HG03097 (cell line): ENCODE measurements around the gene RUNX1.
"Not testable (repeated sequence)": the region's sequence is repeated elsewhere in the genome, so short reads cannot be mapped to it uniquely, and the experiment has no call there.

Experiments used
- ATAC-seq: cut with Tn5 transposase; IDR thresholded peaks from one replicate; pipeline ENCODE4 v1.9.1; 2021; ENCODE audit not compliant: unreplicated experiment, low FRiP score

RUNX1 gene

DNA sequence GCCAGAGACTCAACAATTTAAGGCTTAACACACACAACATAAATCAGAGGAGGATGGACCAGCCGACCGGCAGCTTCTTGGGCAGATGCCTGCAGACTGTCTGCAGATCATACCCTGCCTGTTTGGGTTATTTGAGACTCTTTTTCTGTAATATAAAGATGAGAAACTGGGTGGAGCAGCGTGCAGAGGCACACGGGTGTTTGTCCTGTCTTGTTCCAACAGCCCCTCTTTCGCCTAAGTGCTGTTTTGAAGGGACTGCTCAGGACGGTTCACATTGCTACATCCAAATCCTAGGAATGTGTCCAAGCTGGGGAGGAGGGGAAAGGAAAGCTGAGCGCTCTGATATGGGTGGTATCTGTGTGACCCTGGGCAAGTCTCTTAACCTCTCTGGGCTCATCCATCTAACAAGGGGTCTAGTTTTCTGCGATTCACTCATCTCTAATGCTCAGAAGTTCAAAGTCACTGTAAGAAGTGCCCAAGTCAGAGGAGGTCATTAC lies 230.4 kb downstream of the RUNX1 start:
- ATAC-seq = no peak

DNA sequence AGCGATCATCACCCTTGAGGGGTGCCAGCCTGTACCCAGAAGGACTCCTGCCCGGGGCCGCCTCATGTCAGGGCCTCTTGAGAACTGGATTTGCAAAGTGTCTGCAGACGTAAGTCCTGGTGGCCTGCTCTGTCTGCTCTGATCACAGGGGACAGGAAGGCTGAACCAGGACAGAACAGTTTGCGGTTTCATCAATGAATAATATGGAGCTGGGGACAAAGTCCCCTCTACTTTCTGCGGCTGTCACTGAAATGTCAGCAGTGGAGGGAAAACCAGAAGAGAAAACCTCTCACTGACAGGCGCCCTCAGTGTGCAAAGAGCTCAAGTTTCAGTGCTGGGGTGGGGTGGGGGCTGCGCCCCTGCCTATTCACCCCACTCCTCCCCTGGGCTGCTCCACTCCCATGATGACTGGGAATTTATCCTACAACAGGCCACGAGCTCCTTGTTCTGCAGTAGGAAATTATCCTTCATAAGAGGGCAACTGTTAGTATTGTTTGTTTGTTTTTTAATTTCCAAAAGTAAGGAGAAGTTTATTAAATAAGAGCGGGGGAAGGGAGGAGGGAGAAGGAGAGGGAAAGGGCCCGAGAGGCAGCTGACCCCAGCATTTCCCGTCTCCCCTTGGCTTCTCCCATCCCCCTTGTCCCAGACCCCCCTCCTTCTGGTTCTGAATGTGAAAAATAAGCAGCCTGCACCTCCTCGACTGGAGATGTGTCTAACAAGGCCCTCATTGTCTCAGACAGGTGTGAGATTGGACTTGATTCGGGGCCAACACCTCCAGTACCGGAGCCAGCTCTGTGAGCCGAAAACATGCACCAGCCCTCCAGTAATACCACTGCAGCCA lies 231.1 kb downstream of the RUNX1 start:
- ATAC-seq = no peak

DNA sequence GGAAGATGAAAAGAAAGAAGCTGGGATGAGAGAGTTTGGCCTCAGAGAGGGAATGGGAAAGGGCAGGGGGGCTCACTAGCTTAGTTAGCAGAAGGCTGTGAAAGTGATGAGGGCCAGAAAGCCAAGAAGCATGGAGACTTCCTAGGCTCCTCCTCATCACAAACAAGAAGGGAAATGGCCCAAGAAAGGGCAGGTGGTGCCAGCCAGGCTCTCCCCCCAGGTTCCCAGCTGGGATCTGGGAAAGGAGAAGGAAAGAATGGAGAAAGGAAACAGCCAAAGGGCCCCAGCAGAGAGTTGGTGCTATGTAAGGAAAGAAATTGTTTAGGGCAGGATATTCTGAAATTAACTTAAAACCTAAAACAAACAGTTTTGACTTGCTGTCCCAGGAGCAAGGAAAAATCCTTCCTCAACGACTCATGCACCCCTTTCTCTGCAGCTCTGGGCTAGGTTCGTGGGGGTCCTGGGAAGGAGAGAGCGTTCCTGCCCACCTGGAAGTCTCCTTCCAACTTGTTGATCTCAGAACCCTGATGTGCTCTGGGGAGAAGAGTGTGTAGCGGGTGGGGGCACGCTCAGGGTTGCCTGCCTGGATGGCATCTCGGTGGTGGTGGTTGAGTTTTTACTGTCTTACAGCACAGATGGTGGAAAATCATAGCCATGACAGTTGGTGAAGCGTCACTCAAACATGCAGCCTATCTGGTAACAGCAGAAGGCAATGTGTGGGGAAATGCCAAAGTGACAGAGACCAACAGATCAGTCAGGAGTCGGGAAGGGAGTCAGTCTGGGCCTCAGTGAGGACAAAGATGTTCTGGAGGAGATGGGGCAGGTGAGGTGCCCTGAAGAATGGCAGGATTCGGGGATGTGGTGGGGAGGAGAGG lies 233.0 kb downstream of the RUNX1 start:
- ATAC-seq = no peak

DNA sequence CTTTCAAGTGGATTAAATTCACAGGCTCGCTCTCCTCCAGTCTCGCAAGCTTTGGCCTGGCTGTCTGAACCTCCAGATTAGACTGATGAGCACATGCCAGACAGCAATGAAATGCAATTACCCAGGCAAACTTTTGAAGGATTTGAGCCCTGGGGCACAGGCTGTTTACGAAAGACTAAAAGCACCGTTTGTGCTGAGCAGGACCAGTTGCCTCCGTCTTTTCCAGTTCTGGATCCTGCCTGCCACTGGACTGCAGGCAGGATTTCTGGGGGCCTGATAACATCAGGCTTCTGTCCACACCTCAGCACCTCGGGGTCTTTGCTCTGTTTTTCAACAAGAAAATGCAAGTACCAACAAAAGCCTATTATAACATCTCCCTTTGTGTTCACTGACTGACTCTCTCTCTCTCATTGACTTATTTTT lies 234.6 kb downstream of the RUNX1 start:
- no peak for ATAC-seq

DNA sequence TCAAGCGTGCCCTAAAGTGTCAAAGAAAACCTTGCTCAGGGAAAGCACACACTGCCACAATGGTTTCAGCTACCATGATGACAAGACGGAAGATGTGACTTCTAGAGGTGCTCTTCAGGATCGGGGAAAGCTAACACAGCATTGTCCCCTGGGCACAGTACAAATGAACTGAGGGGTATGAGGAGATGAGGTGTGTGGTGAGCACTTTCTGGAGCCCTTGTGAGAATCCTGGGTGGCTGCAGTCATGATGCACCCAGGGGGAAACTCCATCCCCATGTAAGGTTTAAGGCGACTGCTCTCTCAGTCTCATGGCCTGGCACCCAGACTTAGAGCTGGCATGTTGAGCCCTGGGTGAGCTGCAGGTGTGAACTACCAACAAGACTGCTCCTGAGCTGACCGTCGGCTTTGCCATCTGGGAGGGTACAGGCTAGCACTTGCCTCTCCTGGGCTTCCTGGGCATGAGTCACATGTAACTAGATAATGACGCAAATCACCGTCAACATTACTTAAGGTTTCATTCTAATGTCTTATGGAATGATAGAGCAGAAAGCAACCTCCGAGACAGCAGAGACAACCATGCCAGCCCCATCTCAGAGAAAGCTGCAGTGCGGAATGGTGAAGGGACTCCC lies 235.7 kb downstream of the RUNX1 start:
- no peak for ATAC-seq

DNA sequence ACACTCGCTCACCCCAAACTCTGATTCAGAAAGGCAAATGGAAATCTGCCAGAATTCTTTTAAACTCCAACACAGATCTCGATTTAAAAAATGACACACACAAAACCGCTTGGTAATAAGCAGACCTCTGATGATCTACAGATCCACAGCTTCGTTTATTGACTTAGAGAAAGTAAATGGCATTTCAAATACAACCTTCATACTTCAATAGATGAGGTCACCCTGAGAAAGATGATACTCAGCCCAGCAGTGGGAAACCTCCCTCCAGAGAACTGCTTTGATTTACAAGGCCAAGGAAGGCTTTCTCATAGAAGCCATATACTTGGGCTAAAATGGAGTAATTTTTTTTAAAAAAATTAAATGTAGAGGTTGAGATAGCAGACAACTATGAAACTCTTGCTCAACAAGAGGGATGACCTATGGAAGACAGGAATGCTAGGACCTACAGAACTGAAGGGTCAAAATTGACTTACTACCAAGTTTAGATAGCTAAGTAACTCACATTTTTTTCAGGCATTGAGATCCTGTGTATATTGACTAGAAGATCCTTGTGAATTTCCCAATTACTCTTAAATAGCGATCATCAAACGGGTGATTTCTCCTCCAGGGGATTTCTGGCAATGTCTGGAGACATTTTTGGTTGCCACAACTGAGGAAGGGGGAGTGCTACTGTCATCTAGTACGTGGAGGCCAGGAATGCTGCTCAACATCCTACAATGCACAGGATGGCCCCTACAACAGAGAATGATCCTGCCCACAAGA lies 236.4 kb downstream of the RUNX1 start:
- ATAC-seq = no peak

DNA sequence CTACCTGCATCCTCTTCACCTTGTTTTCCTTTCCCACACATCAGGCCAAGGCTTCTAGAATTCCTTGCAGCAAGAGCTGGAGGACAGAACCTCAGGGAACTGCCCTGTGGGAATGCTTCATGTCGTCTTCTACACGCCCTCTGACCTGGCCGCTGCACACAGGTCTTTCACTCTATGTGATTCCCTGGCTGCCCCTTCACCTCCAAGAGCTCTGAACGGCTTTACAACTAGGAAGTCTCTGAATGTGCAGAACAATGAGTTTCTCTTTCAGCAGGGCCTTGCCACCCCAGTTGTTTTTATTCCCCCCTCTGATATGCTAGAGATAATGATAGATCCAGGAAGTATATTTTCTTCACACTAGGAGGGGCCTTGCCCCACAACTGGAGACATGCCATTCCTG lies 237.7 kb downstream of the RUNX1 start:
- no peak for ATAC-seq

DNA sequence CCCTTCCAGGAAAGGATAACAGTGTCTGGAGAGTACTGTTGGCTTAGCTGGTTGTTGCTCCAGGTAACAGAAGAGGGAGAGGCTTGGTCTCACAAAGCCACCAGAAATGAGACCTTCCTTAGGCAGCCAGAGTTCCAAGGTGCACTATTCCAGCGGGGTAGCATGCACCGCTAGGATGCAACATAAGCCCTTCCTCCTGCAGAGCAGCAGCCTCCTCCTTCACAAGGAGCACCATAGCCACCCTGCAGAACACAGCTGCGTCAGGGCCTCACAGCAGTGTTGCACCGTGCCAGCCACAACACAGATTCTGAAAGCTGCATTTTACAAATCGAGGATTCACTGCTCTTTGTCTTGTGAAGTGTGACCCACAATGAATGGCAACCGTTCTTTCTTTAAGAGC lies 238.3 kb downstream of the RUNX1 start:
- no peak for ATAC-seq

DNA sequence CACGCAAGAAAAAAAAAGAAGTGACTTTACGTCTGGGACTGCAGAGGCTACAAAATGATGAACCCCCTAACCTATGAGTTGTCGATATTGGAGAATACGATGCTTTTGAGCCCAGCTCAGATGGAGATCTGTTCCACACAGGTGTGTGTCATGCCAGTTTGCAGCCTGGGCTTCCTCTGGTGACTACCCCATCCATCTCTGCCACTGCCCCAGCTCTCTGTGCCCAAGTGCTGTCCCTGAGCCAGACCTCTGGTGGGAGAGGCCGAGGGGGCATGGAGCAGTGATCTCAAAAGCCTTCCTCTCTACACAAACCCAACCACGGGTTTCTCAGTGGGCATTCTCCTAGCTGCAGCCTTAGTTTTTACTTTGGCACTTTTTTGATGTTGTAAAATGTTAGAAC lies 239.3 kb downstream of the RUNX1 start:
- no peak for ATAC-seq

DNA sequence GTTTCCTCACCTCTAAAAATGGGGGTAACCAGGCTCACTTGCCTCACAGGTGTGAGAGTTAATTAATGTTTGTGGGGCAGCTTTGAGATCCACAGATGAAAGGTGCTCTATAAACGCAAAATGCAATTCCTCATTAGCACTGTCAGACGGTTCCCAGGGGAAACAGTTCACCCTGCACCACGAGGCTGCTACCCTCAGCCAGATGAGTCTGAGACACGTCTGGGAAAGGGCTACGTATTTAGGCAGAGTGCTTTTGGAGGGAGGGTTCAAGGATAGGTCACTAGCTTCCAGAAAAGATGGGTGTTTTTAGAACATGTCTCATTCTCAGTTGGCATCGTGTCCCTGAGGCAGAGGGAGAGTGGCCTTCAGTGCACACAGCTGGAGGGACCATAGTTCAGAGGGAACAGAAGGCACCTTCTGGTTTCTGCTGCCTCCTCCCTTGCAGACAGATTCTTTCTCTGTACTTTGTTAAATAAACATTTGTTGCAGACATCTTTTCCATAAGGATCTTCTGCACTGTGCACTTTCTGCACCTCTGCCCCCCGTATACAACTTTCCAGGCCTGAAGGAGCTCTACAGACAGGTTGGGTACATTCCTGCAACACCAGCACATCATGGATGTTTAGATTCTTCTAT lies 240.4 kb downstream of the RUNX1 start:
- ATAC-seq = no peak

DNA sequence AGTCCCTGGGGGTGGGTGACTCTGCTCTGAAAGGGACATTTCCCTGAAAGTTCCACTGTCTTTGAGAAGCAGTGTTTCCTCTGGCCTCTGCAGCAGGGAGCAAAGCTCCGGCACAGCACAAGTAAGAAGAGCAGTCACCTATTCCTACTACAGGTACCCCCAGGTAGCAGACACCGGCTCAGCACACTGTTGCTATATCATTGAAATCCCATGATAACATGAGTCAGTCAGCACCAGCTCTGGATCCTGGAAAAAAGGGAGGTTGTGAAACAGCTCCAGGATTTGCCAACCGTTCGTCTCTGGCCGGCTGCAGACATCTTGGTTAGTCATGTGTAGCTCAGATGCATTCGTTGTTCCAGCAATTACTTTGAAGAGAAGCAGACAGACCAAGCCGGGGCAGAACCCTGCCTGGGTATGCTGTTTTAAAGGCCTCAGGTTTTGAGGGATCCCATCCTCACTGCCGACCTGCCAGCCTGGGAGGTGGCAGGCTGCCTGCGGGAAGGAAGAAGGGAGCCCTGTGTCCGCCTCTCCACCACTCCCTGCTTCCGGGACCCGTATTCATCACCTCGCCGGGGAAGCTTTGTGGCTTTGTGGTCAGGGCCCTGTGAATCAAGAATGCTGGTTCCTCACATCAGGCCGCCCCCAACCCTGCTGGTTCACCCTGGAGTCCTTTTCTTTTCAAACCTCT lies 241.1 kb downstream of the RUNX1 start:
- ATAC-seq = no peak

DNA sequence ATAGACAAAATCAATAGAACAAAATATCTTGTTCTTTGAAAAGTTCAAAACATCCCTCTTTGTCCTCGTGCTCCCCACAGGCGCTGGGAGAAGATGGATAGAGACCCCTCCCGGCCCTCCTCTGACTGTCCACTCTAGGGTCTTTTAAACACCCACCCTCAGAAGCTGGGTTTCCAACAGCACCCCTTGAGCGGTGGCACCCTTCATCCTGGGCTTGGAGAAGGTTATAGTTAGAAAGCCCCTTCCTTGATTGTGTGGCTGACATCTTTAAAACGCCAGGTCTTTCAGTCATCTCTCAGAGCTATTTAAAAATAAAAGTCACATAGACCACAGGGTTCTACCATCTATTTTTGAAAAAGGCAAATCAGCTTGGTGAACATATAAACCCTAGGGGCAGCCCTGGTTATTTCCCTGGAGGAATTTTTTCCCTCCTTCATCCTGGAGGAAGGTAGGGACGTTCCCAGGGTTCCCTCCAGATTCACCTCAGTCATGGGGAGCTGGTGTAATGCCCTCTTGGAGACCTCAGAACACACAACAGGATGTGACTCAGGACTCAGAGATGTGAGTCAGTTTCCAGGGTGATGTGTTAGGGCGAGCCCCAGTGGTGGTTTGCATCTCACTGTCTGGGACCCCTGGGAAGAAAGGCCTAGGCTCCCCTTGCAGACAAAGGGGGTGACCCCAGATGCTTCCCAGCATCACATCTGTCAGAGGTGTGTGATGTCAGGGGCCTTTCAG lies 241.8 kb downstream of the RUNX1 start:
- no peak for ATAC-seq

DNA sequence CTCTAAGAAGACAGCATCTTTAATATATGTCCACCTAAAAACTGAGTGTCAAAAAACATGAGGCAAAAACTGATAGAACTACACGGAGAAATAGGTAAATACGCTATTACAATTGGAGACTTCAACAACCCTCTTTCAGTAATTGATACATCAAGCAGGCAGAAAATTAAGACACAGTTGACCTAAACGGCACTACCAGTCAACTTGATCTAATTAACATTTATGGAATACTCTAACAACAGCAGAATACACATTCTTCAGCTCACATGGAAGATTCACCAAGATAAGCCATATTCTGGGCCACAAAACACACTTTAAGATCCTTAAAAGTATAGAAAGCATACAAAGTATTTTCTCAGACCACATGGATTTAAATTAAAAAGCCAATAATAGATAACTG lies 242.7 kb downstream of the RUNX1 start:
- no peak for ATAC-seq

DNA sequence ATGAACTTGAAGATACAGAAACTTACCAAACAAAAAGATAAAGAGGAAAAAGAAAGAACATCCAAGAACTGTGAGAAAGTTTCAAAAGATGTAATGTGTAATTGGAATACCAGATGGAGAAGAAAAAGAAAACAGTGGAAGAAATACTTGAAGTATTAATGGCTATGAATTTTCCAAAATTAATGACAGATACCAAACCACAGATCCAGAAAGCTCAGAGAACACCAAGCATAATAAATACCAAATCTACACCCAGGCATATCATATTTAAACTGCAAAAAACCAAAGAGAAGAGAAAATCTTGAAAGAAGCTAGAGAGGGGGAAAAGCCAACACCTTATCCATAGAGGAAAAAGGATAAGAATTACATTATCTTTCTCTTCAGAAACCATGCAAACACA lies 243.9 kb downstream of the RUNX1 start:
- ATAC-seq = no peak

DNA sequence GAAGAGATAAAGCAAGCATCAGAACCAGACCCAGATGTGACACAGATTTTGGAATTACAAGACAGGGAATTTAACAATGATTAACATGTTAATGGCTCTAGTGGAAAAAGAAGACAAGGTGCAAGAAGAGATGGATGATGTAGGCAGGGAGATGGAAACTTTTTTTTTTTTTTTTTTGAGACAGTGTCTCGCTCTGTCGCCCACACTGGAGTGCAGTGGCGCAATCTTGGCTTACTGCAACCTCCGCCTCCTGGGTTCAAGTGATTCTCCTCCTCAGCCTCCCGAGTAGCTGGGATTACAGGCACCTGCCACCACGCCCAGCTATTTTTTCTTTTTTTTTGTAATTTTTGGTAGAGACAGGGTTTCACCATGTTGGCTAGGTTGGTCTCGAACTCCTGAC lies 244.5 kb downstream of the RUNX1 start:
- not testable (repeated sequence) for ATAC-seq

DNA sequence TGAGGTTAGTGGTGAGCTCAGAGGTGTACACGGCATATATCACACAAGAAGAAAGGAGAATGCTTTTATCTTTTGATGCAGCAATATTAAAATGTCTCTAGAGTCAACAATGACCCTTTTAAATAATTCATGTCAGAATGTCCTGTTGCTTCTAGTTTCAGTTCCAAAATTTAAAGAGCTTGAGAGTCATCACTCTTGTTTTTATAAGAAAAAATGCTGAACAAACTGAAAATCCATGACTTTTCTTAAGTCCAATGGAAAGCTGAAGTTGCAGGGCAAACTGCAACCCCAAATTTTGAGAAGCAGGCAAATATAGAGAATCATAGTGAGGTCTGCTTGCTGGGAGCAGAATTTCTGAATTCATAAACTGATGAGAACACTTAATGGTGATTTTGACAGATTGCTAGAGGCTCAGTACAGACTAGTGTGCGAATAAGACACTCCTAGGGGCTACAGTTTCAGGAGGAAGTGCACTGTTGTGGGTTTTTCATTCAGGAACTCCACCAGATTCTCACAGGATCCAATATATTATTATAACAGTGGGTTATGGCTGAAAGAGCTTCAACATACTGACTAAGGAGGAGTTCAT lies 245.2 kb downstream of the RUNX1 start:
- ATAC-seq = no peak

DNA sequence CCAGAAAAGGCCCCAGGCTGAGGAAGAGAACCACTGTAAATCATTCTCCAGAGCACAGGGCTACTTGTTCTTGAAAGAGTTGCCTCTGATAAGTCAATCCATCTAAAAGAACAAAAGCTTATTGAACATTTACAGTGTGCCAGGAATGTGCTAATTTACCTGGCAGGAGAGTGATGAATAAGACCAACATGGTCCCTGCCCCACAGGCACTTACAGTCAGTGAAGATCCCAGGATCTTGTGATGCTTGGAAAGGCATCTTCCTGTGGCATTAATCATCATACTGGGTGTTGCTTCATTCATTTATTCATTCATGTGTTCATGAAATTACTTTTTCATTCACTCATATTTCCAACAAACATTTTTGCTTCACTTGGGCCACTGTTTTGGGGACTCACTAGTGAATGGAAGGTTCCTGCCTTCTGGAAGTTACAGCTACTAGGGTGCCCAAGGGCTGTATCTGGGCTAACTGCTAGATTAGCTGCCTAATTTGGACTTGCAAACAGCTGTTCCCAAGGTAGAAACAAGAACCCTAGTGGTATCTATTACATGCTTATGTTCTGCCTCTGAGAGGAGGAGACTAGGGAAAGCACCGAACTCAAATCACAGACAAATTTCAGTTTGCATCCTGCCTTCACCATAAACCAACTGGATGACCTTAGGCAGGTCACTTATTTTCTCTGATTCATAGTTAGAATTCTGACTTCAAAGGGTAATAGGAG lies 246.8 kb downstream of the RUNX1 start:
- ATAC-seq = no peak
